Loucy (cell line): Measurements from ENCODE around the gene SH3PXD2A.

ENCODE experiments used
- EZH2phosphoT487 ChIP-seq: fragments of 200-600 bp; IDR thresholded peaks from 2 replicates; pipeline ENCODE4 v1.6.1; 2018; ENCODE audit warnings: antibody characterized with exemption, mild to moderate bottlenecking, moderate library complexity, borderline replicate concordance
- TF ChIP-seq, protein P1 (sequence below): fragments of 200-600 bp; sonication (generic); conservative IDR thresholded peaks from 2 replicates; pipeline ENCODE4 v1.5.1; 2014; ENCODE audit warnings: mild to moderate bottlenecking, antibody characterized with exemption, low read length

DNA sequence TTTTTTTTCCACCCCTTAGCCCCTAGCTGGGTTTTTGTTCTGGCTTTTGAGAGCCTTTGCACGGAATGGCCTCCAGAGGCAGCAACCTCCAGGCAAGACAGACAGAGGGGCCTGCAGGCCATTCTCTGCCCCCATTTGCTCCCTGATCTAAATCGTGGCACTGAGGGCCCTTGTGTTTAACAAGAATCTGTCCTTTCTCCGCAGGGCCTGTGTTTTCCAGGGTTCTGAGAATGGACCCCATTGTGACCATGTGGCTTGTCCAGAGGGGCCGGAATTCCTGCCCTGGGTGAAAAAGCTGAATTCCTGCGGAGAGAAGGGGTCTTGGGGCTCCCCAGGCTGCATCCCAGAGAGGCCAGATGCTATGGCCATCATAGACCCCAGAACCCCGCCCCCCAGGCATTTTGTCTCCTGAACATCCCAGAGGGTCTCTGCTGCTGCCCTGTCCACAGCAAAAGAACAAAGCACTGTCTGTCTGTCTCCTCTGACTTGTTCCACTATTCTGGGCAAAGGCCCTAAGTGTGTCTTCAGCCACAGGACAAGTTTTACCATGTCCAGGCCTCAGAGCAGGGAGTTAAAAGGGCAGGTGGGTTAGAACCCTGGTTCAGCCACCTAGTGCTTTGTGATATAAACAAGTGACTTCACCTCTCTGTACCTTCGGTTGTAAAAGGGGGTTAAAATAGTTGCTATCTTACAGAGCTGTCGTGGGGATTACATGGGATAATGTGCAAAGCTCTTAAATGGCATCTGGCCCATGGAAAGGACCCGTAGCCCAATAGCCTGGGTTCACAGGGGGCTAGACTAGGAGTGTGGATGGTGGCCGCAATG, 155.6 kb downstream of the SH3PXD2A start:
- TF ChIP-seq, protein P1, sequence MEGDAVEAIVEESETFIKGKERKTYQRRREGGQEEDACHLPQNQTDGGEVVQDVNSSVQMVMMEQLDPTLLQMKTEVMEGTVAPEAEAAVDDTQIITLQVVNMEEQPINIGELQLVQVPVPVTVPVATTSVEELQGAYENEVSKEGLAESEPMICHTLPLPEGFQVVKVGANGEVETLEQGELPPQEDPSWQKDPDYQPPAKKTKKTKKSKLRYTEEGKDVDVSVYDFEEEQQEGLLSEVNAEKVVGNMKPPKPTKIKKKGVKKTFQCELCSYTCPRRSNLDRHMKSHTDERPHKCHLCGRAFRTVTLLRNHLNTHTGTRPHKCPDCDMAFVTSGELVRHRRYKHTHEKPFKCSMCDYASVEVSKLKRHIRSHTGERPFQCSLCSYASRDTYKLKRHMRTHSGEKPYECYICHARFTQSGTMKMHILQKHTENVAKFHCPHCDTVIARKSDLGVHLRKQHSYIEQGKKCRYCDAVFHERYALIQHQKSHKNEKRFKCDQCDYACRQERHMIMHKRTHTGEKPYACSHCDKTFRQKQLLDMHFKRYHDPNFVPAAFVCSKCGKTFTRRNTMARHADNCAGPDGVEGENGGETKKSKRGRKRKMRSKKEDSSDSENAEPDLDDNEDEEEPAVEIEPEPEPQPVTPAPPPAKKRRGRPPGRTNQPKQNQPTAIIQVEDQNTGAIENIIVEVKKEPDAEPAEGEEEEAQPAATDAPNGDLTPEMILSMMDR, result no peak
- TF ChIP-seq EZH2phosphoT487, result no peak
